Stimulated activated CD8-positive, alpha-beta memory T cell treated with anti-CD3 and anti-CD28 coated beads, Interleukin-2, amount 100 ng/mL, for 48 hours (primary cell): Measurements from ENCODE around the gene AGK.
"Not testable (repeated sequence)": the region's sequence is repeated elsewhere in the genome, so short reads cannot be mapped to it uniquely, and the experiment has no call there.

Experiments
- DNase-seq, 2 donors: peaks; one replicate each; pipeline ENCODE4 v3.0.0-alpha.2; 2020; ENCODE audit warnings: low read depth in 2 of 2

Gene AGK

DNA sequence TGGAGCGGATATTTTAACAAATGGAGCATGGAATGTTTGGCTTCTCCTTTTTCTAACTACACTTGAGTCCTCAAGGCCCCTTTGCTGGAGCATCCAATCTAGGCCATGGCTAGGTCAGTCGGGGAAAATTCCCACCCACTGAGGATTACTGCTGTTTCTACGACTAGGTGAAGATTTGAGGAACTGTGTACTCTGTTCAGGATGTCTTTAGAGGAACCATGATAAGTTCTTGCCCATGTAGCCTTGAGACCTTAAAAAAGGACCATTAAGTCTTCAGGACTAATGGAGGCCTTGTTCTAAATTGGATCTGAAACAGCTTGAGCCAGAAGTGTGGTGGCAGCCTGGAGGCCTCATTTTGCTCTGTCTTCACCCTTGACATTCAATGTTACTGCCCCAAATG, 6.2 kb downstream of the AGK start:
- no peak for DNase-seq

- DNase-seq: peak in 1 of 2 donors; percentile 27
Observed at GRCh38 chr7:141557831-141558531, 6.8 kb downstream of the AGK start.

DNA sequence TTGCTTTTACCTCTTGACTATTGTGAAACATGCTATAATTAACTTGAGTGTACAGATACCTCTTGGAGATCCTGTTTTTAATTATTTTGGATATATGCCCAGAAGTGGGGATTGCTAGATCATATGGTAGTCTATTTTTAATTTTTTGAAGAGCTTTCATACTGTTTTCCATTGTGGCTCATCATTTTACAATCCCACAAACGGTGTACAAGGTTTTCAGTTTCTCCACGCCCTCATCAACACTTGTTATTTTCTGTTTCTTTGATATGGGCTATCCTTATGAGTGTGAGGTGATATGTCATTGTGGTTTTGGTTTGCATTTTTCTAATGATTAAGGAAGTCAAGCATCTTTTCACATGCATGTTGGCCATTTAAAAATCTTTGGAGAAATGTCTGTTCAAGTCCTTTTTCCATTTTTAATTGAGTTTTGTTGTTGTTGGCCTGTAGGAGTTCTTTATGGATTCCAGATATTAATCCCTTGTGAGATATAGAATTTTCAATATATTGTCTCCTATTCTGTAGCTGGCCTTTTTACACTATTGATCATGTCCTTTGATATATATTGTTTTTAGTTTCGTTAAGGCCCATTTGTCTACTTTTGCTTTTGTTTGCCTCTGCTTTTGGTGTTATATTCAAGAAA, 7.5 kb downstream of the AGK start:
- no peak for DNase-seq

DNA sequence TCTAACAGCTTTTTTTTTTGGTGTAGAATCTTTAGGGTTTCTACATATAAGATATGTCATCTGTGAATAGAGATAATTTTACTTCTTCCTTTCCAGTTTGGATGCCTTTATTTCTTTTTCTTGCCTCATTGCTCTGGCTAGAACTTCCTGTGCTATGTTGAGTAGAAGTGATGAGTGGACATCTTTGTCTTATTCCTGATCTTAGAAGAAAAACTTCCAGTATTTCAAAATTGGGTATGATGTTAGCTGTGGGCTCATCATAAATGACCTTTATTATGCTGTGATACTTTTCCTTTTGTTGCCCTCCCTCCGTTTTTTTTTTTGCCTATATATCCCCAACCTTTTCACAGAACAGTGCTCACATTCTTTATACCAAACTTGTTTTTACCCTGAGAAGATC, 8.8 kb downstream of the AGK start:
- DNase-seq: no peak

DNA sequence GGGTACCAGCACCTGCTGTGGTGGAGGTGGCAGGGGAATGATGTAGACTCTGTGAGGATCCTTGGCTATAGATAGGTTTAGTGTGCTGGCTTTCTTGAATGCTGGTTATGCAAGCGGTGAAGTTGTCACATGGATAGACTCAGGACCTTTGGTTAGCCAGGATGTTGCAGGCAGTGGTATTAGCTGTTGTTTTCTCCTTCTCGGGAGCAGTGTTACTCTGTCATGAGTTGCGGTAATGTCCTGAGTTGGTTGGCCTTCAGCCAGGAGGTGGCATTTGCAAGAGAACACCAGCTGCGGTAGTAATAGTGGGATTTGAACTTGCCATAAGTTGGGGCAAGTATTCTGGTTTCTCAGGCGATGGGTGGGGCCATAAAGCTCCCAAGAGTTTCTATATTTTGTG, 10.8 kb downstream of the AGK start:
- no peak for DNase-seq

DNA sequence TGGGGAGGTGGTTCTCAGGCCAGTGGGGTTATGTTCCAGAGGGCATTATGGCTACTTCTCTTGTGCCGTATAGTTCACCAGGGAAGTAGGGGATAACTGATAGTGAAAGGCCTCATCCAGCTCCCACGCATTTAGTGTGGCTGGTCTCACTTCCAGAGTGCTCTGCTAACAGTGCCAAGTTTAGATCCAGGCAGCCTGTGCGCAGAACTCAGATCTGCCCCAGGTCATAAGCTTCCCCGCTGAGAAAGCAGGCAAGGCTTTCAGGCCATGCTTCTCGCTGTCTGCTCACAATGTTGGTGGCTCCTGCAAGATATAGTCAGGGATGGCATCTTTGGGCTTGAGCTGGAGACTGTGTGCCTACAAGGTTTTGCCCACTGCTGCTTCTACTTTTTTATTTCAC, 11.3 kb downstream of the AGK start:
- no peak for DNase-seq

DNA sequence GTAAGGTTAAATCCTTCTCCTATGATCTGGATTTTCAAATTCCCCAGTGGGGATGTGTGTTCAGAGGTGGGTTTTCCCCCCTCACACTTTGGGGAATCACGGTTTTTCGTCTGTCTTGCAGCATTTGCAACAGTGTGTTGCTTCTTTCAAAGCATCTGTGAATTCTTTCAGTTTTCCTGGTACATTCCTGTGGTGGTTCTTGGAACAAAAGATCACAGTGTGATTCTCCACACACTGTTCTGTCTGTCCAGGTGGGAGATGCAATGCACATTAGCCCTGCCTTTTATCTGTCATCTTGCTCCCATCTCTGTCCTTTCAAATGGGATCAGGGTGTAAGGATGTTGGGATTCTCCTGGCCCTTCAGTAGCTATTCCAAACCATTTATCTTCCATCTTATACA, 11.8 kb downstream of the AGK start:
- no peak for DNase-seq

DNA sequence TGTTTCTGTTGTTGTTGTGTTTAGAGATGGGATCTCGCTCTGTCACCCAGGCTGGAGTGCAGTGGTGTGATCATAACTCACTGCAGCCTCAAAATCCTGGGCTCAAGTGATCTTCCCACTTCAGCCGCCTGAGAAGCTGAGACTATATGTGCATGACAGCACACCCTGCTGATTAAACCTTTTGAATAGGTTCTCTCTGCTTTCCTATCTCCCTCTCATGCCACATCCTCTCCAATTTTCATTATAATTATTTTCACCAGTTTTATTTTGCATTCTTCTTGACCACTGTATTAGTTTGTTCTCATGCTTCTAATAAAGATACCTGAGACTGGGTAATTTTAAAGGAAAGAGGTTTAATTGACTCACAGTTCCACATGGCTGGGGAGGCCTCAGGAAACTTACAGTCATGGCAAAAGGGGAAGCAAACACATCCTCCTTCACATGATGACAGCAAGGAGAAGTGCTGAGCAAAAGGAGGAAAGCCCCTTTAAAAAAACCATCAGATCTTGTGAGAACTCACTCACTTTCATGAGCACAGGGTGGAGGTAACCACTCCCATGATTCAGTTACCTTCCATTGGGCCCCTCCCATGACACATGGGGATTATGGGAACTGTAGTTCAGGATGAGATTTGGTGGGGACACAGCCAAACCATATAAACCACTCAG, 12.9 kb downstream of the AGK start:
- DNase-seq: no peak

DNA sequence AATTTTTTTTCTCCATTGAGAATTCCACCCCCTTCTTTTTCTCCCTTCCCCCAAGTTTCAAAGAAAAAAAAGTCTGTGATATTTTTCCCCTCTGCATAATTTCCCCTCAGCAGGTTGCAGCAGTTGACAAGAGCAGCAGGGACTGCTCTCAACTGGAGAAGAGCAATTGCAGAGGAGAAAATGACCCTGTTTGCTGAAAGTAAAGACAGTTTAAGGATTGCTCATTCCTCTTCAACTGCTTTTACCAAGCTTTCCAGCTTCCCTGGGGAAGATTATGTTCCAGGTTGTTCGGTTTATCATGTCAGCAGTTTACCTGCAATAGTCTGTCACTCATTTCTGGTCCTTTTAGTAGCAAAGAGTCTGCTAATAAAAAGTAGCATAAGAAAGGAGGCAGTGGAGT, 16.2 kb downstream of the AGK start:
- no peak for DNase-seq

DNA sequence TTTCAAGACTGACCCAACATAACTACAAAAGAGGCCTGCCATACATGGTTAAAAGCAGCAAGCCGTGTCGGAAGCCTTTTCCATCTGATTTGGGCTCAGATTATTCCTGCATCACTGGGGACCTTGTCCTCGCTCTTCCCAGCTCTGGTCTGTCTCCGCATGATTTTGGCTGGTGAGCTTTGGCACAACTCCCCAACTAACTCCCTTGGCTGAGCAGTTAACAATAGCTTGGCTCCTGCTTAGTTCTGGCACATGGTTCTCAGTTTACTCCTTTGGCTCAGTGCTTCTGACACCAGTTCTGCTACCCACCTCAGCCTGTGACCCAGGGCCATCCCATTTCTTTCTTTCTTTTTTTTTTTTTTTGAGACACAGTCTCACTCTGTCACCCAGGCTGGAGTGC, 17.0 kb downstream of the AGK start:
- no peak for DNase-seq

- DNase-seq: no peak
Observed at GRCh38 chr7:141571059-141571458, 19.8 kb downstream of the AGK start.

- DNase-seq: no peak
Observed at GRCh38 chr7:141572175-141572574, 21.0 kb downstream of the AGK start.

- no peak for DNase-seq
Observed at GRCh38 chr7:141573511-141573910, 22.3 kb downstream of the AGK start.

- DNase-seq: no peak
Observed at GRCh38 chr7:141575164-141575563, 24.0 kb downstream of the AGK start.

DNA sequence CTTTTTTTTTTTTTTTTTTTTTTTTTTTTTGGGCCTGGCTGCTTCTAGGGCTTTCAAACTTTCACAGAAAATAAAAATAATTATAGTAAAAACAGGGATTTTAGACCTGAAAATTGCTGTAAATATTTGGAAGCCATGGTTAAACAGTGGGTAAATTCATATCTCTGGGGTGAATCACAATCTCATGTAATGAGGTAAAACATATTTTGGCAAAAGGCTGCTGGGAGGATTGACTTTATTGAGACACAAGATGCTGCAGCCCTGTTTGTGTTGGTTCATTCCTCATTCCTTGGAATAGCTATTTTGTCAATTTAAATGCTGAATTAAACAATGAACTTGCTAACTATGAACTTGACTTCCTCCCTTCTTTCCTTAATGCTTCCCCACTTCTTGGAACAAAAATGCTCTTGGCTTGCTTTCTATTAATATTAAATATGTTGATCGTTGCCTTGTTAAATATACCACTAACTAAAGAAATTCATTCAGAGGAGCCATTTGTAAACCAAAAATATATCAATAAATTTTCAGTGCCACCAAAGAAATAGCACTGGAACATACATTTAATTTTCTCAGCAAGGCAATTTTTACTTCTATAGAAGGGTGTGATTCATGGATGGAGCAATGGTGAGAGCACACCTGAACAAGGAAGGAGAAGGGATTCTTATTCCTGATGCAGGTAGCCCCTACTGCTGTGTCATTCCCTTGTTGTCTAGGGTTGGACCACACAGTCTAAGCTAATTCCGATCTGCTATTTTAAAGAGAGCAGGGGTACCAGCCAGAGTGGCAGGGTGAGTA, 24.6 kb downstream of the AGK start:
- DNase-seq: no peak

- no peak for DNase-seq
Observed at GRCh38 chr7:141577043-141577839, 26.0 kb downstream of the AGK start.

DNA sequence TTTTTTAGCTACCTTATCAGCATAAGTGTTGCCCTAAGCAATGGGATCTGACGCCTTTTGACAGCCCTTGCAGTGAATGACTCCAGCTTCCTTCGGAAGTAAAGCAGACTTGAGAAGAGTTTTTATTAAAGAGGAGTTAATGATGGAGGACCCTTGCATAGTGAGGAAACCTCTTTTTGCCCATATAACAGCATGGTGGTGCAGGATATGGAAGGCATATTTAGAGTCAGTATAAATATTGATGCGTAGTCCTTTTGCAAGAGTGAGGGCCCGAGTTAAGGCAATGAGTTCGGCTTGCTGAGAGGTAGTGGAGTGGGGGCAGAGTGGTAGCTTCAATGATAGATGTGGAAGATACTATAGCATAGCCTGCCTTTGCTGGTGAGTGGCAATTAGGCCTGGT, 28.7 kb downstream of the AGK start:
- DNase-seq: not testable (repeated sequence)

DNA sequence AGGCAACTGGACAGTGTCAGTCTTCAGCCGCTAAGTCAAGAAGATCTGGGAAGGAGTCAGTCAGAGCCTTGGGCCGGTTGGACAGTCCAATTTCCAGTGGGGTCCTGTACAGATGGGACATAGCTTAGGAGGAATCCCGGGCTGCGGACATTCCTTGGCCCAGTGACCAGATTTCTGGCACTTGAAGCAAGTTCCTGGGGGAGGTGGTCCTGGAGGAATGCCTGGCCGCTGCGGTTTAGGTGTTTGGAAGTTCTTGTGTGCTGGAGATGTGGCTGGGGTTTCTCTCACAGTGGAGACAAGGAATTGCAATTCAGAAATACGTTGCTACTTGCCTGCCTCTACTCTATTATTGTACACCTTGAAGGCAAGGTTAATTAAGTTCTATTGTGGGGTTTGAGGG, 30.9 kb downstream of the AGK start:
- not testable (repeated sequence) for DNase-seq

GRCh38 chr7:141584935-141585334, 33.7 kb downstream of the AGK start:
- no peak for DNase-seq

GRCh38 chr7:141585592-141586510, 34.6 kb downstream of the AGK start:
- peak; percentile 37 to 38 for DNase-seq
